HG03045 (cell line): Measurements from ENCODE around the gene KIF12.
"Not testable (repeated sequence)": the region's sequence is repeated elsewhere in the genome, so short reads cannot be mapped to it uniquely, and the experiment has no call there.

Experiments
- ATAC-seq: cut with Tn5 transposase; IDR thresholded peaks from one replicate; pipeline ENCODE4 v1.9.1; 2021; ENCODE audit warnings: mild to moderate bottlenecking, moderate library complexity; ENCODE audit not compliant: unreplicated experiment

KIF12 gene

DNA sequence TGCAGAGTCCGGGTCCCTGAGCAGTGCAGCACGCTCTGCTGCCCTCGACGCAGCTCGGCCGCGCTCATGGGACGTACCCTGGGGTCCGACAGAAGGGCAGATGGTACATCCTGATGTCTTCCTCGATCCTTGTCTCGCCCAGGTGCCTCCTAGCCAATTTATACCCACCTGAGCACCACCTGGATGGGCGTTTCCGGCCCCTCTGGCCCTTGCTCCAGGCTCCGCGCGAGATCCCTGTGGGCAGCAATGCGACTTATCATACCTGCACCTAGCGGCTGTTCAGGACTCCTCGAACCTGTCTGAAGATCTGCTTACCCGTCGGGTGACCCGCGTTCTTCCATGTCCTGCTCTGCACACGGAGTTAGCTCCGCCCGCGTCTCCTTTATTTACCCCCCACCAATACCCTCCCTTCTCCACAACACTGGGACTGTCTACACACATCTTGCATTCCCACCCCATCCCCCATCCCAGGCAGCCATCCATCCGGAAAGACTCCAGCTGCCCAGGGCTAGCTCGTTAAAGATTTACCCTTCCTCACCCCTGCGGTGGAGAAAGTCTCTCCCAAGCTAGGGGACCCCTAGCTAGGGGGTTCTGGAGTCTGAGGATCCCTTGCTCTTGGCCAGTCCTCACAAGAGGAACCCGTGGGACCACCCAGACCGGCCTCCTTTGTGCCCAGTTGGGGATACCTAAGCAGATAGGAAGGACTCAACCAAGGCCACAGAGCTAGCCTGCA lies at the start of gene KIF12:
TSS of gene KIF12 (minus strand) at position 357 of the 733 bp plus-strand sequence. CDS start at position 341, 16 bp downstream.
- no peak for ATAC-seq

DNA sequence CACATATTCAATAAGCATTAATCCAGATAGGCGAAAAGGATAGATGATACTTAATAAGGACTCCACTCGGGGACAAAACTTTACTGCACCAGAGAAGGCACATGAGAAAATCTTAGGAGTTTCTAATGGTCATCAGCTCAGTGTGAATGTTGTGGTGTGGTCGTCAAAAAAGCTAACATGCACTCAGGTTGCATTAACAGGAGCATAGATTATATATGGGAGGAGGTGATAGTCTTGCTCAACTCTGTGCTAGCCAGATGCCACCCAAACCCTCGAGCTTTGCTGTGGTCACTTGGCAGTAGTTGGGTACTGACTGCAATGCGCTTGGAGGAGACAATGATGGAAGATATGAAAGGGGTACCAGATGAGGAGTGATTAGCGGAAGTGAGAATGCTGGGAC lies 47.6 kb upstream of the KIF12 start:
- ATAC-seq: no peak

- no peak for ATAC-seq
Observed at GRCh38 chr9:114143234-114143633, 44.1 kb upstream of the KIF12 start.

- ATAC-seq: no peak
Observed at GRCh38 chr9:114141553-114142402, 42.7 kb upstream of the KIF12 start.

- ATAC-seq: no peak
Observed at GRCh38 chr9:114140850-114141249, 41.8 kb upstream of the KIF12 start.

- no peak for ATAC-seq
Observed at GRCh38 chr9:114140401-114140800, 41.3 kb upstream of the KIF12 start.

DNA sequence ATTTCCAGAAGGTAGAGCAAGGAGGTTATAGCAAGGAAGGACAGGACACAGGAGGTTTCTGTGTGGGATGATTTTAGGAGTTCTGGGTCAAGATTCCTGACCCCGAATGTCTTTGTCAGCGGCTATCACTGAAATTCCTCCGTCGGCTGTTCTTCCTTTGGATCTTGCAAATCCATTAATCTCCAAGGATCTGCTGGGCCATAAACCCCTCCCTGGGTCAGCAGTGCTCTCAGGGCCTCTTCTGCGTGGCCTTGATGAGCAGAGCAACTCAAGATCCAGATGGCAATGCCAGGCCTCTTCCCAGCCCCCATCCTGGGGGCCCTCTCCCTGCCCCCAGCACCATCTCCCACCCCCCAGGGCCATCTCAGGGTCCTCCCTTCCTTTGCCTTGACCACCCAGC lies 40.0 kb upstream of the KIF12 start:
- no peak for ATAC-seq

GRCh38 chr9:114138552-114138971 lies 39.5 kb upstream of the KIF12 start:
- ATAC-seq: no peak

DNA sequence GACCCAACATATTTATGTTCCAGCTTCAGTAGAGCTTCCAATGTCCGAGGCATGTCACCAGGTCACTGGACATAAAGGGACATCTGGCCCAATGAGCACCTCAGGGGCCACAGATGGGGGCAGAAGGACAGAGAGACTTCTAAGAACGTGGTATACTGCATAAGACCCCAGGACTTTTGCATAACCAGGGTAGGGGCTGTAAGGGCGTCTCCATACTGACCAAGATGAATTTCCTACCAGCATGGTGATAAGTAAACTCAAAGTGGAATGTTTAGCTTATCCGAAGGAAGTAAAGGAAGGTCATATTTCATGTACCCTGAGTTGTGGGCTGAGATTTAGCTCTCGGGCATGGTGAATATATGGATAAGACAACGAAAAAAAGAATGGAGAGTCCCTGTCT lies 38.7 kb upstream of the KIF12 start:
- no peak for ATAC-seq

GRCh38 chr9:114134827-114135396 lies 35.8 kb upstream of the KIF12 start:
- ATAC-seq: no peak

- ATAC-seq: no peak
Observed at GRCh38 chr9:114132550-114132918, 33.4 kb upstream of the KIF12 start.

DNA sequence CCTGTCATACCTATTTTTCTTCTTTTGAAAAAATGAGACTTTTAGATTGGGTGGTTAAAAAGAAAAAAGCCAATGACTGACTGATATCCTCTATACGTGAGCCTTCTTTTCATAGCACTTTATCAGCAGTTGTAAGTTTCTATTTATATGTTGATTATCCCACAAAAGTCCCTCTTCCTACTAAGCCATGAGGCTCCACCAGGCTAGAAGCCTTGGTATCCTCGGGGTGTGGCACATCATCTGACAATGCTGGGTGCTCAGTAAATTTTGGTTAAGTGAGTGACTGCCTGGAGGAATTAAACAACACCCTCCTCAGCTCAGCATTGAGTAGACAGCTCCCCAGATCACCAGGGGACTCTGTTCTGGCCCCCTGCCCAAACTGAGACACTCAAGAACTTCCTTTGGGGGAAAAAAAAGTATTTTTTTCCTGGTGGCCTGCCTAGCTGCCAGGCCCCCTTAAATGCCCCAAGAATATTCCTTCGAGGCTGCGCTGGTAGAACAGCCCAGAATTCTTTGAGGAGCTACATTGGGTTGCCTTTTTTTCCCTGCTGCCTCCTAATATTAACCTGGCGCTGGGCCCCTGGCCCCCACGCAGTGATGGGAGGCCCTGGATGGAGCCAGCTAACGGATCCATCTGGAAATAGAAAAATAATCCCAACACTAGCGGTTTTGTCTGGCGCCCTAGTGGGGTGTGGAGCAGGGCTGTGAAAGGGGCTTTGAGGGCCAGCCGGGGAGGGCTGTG lies 32.9 kb upstream of the KIF12 start:
- ATAC-seq: no peak

DNA sequence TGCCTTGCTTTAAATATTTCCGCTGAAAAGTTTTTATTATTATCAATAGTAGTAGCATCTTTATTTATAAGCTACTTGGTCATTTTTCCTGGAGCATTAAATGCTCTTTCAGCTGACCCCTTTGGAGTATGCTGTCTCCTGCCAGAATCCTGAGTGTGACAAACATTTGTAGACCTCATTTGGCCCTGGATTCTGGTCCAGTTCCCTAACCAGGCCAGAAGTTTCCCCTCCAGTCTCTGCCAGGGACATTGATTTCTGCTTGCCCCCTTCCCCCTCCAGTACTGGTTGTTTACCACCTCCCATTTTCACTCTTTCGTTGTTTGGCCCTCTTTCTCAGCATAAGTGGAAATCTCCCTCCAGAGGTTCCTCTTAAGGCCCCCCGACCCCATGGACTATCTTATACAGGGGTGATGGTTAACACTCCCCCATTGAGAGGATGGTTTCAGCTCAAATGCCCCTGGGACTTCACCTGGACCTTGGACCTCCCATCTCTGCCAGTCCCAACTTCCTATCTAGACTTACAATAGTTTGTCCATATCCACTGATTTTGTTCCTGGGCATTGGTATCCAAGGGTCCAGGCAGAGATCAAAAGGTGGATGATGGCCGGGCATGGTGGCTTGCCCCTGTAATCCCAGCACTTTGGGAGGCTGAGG lies 31.7 kb upstream of the KIF12 start:
- no peak for ATAC-seq

DNA sequence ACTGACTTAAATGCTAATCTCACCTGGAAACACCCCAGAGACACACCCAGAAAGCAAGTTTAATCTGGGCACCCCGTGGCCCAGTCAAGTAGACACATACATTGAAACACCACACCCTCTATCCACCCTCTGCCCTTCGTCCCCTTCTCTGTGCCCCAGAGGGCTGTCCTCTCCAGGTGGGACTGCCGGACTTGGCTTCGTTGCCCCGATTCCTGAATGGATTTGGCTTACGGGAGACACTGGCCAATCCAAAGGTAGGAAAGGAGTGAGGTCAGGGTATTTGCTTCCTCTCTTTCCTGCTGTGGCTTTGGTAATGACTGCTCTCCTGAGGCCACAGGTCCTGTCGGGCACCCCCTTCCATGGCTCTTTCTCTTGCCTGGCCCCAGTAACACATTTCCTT lies 31.0 kb upstream of the KIF12 start:
- no peak for ATAC-seq

DNA sequence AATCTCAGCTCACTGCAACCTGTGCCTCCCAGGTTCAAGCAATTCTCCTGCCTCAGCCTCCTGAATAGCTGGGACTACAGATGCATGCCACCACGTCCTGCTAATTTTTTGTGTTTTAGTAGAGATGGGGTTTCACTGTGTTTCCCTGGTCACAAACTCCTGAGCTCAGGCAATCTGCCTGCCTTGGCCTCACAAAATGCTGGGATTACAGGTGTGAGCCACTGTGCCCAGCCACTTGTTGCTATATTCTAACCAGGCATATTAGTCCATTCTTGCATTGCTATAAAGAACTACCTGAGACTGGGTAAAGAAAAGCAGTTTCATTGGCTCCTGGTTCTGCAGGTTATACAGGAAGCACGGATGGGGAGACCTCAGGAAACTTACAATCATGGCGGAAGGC lies 29.7 kb upstream of the KIF12 start:
- ATAC-seq: not testable (repeated sequence)

GRCh38 chr9:114126247-114127060 lies 27.4 kb upstream of the KIF12 start:
- ATAC-seq: no peak

- ATAC-seq: no peak
Observed at GRCh38 chr9:114125476-114126013, 26.5 kb upstream of the KIF12 start.

DNA sequence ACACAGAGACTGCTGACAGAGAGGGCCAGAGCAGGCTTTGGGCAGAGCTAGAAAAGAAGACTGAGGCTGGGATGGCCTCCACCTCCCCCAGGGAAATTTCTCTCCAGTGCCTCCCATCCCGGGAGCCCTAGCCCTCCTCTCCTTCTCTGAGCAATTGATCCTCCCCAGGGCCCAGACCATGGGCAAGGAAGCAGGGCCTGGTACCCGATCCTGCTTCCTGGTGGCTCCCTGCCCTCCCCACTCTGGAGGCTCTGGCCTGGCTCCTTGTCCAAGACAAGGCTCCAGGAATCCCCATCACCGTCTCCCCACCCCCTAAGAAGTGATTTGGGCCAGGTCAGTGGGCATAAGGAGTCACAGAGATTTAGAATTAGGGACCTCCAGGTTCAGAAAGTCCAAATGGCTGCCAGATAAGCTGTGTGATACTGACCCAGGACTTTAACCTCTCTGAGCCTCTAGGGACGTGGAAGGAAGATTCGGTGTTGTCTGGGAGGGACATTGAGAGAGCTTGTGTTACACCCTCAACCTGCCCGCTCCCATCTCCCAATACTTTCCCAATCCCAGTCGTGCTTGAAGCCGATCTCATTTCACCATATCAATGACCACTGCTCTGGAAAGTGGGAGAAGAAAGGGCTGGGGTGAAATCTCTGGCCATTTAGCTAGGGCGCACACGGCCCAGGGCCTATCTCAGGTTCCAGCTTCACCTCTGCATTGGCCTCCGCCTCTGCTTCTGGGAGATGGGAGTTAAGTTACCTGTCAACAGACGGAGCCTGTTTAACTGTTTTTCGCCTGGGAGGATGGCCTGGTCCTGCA lies 25.8 kb upstream of the KIF12 start:
- ATAC-seq: no peak

DNA sequence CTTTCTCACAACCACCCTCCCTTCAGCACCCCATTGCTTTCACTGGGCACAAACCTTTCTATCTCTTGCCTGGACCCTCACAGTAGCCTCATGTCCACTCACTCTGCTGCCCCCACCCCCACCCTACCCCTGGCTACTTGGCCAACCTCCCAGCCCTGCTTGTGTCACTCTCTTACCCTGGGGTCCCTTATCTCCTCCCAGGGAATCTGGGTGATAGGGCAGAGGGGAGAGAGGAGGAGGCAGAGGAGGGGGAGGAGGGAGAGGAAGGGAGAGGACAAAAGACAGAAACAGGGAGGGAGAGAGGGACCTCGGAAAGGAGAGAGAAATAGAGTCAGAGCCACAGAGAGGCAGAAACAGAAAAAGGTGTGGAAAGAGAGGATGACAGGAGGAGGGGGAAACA lies 25.0 kb upstream of the KIF12 start:
- no peak for ATAC-seq
